Left lobe of liver (tissue), 2 donors: ENCODE data around the gene CER1. TPM values are rescaled to one million over a fixed set of nuclear protein-coding genes. Genes with fewer than 3 reads are reported as not detected.
A peak's percentile ranks its signal among the peaks of the same experiment; 100 is the strongest.
"Not testable (repeated sequence)": the region's sequence is repeated elsewhere in the genome, so short reads cannot be mapped to it uniquely, and the experiment has no call there.

Source experiments
- ATAC-seq: fragments of 200-7000 bp; cut with Tn5 transposase; one replicate; pipeline ENCODE4 v1.9.1; 2020; ENCODE audit warnings: mild to moderate bottlenecking, moderate library complexity
- DNase-seq: peaks from one replicate; pipeline ENCODE4 v3.0.0-alpha.2; 2020; ENCODE audit warnings: low spot score
- total RNA-seq: library from RNA; stranded (reverse); gene quantifications from one replicate; pipeline ENCODE4 v1.2.1, GENCODE V29; 2021
- donor health status: DM: no; HTN: no; CAD: no; lungs with moderate emphysema.
- donor health status: DM: no; HTN: yes; CAD: no.

Gene CER1
- total RNA-seq, 1 donor from 2014 or later = not detected

DNA sequence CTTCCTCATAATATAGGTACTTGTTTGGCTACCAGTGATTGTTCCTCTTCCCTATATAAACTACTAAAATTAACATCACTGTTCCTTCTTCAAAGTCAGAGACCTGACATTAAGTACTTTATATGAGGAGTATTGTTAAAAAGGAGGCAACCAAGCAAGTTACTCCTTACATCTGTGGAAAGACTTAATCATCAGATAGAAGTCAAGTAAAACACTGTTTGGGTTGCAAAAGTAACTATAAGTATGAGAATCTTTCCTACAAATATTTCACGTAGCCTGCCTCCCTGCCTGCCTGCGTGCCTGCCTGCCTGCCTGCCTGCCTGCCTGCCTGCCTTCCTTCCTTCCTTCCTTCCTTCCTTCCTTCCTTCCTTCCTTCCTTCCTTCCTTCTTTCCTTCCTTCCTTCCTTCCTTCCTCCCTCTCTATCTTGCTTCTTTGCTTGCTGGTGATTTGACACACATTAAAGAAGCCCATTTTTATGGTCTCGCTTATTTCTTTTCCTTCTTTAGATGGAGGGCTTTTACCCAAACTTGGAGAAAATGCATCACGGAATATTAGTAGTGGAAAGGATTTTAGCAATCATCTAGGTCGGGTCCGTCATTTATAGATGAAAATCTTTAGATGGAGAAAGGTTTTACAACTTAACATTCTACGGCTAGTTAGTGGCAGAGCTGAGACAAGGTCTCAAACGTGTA lies 3.2 kb downstream of the CER1 start:
- ATAC-seq = no peak

DNA sequence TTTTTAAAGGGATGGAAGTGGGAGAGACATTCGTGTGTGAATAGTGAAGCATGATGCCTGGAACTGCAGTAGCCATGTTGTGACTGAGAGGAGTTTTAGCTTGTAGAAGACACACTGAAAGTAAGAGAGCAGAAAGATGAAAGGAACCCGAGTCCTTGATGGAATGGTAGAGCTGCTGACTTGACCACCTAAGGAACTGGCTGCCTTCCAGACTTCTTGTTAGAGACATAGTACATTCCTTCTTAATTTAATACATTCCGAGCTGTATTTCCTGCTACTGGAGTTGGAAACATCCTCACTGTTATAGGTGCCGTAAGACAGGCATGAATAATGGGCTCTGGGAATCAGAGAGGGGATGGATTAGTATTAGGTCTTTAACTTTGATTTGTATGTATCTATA lies 7.4 kb downstream of the CER1 start:
- DNase-seq (no peak), ATAC-seq (no peak)

More for the DNA sequence above, 3.2 kb downstream of the CER1 start:
- no peak for DNase-seq

DNA sequence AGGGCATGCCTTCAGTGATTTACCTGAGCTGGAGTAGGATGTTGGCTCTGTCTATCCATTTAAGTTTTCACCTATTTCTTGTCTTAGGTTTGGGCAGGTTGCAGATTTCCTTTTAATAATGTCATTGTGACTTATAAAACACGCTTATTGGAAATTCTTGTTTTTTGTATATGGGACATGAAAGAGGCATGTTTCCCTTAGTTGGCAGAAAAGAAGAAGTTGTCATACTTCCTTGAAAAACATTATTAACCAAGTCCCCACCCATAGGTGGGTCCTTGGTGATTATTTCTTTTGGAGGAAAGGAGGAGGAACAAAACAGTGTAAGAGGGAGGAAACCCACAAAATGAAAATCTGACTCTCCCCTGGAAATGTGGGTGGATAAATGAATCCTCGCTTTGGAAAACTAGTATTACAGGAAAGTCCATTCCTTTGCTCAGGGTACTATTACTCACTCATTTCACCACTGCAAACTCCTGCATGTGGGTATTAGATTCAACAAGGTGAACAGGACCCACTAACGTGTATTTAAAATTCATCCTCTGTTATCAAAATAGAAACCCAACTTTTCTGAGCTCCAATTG lies 9.3 kb downstream of the CER1 start:
- DNase-seq (no peak), ATAC-seq (no peak)

DNA sequence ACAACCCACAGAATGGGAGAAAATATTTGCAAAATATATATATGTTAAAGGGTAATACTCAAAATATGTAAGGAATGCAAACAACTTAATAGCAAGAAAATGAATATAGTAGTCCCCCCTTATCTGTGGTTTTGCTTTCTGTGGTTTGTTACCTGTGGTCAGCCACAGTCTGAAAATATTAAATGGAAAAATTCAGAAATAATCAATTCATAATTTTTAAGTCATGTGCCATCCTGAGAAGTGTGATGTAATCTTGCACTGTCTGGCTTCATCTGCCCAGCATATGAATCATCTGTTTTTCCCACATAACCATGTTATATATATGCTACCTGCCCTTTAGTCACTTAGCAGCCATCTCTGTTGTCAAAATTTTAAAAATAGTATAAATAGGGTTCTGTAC lies 11.7 kb downstream of the CER1 start:
- no peak for ATAC-seq
- no peak for DNase-seq

DNA sequence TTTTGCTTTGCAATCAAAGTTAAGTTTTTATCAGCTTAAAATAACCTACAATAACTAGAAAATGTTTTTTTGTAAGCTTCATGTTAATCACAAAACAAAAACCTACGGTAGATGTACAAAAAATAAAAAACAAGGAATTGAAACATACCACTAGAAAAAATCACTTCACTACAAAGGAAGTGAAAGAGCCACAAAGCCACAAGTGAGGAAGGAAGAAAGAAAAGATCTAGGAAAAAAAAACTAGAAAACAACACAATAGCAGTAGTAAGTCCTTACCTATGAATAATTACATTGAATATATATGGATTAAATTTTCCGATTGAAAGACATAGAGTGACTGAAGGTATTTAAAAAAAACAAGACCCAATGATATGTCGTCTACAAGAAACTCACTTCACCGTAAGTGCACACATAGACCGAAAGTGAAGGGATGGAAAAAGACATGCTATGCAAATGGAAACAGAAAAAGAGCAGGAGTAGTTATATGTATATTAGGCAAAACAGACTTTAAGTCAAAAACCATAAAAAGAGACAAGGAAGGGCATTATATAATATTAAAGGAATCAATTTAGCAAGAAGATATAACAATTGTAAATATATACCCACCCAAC lies 15.9 kb downstream of the CER1 start:
- no peak for DNase-seq
- ATAC-seq = no peak

DNA sequence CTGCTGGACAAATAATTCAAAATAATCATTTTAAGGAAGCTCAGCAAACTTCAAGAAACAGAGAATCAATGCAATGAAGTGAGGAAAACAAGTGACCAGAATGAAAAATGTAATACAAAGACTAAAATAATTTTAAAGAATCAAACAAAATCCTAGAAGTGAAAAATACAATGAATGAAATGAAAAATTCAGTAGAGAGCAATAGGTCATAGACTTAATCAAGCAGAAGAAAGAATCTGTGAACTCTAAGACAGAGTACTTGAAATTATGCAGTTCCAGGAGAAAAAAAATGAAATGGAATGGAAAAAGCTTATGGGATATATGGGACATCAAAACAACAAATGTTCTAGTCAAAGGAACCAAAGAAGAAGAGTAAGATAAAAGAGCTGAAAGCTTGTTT lies 17.5 kb downstream of the CER1 start:
- no peak for ATAC-seq
- no peak for DNase-seq

DNA sequence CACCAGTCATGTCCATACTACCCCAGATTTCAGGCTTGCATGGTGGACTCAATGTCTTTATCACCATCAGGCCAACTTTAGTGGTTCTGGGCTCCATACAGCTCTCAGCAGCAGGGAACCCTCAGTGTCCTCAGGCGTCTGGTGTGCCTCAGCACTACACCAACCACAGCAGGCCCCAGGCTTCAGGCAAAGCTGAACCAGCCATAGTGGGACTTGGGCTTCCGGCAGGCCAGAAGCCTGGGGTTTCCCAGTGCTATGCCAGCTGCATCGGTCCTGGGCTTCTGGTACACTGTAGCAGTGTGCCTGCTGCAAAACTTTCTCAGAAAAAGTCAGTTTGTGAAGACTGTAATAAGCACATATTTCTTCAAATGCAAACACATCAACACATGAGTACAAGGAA lies 18.3 kb downstream of the CER1 start:
- no peak for ATAC-seq
- DNase-seq = no peak

DNA sequence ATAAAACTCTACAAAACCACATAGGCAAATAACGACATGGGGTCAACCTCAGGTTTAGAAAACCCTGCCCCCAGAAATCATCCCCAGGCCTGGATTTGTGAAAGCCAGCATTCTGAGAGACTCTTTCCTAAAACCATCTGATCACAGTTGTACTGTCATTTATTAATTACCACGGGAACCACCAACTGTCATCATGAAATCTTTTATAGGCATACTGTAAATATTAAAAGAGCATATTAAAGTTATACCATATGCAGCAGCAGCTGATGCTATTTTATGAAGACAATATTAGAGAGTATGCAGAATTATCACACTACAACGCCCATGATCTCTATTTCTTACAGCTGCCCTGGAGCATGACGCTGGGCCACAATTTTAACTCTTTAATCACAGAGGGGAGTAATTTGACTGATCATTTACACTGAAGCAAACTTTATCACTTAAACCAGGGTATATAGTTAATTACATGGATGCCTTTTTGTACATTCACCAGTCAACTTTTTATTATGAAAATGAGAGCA lies 20.3 kb downstream of the CER1 start:
- DNase-seq (no peak), ATAC-seq (no peak)

DNA sequence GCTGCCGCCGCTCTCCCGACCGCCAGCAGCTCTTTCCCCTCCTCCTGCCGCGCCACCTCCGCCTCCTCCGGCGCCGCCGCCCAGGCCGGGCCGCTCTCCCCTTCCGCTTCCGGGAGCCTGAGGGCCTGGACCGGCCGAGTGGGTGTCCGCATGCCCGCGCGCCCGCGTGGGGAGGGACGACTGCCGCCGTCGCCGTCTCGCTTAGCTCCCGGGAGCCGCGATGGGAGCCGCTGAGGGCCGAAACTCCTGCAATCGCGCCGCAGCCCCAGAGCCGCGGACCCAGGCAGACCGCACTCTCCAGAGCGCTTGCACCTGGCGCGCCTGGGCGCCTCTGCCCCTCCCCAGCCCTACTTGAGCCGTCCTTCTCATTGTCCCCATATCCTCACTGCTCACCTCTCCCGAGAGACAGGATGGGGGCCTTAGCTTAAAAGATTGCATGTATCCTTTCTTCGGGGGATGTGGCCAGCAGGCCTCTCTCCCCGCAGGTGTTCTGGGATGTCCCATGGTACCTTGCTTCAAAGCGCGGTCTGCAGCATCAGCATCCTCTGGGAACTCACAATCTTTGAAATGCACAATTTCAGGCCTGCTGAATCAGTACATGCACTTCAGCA lies 29.2 kb downstream of the CER1 start, which contains the start of gene ZDHHC21:
Gene ZDHHC21, minus strand, starts transcription at position 182 of the 611 bp plus-strand sequence. CDS start 19,092 bp downstream, outside the sequence.
- ATAC-seq = peak; percentile 97
- DNase-seq = peak; percentile 79

DNA sequence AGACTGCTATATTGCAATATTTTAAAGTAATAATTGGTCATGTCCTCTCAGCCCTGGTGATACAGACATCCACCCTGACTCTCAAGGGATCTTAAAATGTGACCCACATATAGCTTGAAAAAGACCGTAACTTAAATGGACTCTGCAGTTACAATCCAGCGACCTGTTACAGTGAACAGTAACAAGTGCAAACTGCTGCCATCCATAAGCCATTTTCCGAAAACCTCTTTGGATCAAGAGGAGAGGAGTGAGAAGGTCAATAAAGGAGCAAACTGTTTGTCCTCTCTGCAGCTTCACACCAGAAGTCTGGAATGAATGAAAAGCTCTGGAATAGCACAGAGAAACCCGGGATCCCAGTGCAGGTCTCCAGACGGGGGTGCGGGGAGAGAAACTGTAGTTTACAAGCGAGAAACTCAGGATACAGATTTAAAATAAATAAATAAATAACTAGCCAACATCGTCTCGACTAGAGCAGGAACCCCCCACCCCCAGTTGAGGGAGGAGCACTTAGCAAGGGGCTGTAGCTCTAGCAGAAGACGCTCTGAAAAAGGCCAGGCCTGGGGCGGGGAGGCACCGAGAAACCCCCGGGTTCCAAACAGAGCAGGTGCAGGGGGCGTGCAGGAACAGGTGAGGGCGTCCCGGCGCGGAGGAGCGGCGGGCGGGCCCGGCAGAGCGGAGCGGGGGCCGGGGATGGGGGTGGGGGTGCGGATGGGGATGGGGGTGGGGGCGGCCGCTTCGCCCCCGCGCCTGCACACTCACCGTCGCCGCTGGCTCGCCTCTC lies 29.9 kb downstream of the CER1 start:
- no peak for DNase-seq
- ATAC-seq = peak; percentile 74

DNA sequence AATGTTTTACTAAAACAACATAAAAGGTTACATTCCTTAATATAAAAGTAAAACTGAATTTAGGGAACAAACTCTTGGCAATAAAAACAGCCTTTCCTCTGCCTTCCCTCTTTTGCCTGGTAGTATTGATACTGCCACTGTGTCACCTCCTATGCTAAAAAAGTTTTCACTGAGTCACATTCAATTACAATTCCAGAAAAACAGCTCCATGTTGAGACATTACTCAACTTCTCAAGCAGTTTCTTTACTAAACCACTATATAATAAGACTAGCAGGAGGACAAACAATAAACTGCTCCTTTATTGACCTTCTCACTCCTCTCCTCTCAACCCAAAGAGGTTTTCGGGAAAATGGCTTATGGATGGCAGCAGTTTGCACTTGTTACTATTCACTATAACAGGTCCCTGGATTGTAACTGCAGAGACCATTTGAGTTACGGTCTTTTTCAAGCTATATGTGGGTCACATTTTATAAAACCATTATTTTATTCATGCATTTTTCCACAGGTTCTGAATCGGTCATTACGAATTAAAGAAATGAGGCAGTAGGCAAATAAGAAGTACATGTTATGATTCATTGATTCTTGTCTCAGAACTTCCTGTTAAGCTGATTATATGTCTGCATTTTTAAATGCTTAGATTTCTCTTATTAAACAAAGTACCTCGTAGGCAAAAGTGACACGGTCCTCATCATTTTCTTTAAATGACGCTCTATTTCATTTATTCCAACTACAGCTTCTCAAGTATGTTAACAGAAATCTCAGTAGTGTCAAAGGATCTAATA lies 31.4 kb downstream of the CER1 start:
- DNase-seq (no peak), ATAC-seq (no peak)

DNA sequence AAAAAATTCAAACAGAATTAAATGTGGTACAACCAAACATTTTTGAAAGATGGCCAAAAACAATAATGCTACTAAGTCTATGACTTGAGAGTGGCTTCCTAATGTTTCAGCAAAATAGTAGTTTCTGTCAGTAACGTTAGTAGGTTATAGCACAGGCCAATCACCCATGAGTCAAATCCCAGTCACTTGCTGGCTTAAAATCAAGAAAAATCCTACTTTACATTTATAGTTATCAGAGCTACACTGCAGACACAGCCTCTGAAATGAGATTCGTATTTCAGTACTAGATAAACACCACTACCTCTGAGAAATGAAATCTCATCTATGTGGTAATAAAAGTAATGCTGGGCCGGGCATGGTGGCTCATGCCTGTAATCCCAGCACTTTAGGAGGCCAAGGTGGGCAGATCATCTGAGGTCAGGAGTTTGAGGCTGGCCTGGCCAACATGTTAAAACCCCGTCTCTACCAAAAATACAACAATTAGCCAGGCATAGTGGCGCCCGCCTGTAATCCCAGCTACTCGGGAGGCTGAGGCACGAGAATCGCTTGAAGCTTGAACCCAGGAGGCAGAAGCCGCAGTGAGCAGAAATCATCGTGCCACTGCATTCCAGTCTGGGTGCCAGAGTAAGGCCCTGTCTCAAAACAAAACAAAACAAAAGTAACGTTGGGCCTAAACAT lies 35.4 kb downstream of the CER1 start:
- no peak for ATAC-seq
- DNase-seq = no peak

DNA sequence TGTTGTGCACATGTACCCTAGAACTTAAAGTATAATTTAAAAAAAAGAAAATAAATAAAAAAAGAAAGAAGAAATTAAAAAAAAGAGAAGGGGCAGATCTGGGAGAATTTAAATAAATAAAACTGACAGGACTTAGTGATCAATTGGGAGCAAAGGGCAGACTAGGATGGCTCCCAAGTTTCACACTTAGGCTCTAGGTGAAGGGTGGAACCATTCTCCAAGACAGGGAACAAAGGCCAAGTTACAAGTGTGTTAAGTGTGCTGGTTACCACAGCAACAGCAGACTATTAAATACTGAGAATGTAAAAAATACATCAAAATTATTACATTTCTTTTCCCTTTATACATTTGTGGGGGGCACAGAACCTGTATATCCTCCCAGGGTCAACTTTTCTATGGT lies 36.4 kb downstream of the CER1 start:
- DNase-seq (no peak), ATAC-seq (no peak)

DNA sequence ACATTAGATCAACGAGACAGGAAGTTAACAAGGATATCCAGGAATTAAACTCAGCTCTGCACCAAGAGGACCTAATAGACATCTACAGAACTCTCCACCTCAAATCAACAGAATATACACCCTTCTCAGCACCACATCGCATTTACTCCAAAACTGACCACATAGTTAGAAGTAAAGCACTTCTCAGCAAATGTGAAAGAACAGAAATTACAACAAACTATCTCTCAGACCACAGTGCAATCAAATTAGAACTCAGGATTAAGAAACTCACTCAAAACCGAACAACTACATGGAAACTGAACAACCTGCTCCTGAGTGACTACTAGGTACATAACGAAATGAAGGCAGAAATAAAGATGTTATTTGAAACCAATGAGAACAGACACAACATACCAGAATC lies 39.9 kb downstream of the CER1 start:
- ATAC-seq, DNase-seq: not testable (repeated sequence)

DNA sequence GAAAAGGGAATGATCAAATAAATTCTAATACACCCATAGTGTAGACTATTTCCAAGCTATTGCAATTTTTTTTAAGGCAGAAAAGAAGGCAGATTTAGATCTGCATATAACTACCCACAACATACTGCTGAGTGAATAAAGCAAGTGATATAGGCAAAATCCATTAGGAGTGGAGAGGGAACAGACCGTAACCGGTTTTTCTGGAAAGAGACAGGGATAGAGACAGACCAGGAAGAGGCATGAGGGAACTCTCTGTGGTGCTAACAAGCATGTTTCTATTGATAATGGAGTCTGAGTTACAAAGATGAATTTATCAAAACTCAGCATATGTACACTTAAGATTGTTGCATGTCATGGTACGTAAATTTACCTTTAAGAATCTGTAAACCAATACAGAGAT lies 43.8 kb downstream of the CER1 start:
- no peak for ATAC-seq

DNA sequence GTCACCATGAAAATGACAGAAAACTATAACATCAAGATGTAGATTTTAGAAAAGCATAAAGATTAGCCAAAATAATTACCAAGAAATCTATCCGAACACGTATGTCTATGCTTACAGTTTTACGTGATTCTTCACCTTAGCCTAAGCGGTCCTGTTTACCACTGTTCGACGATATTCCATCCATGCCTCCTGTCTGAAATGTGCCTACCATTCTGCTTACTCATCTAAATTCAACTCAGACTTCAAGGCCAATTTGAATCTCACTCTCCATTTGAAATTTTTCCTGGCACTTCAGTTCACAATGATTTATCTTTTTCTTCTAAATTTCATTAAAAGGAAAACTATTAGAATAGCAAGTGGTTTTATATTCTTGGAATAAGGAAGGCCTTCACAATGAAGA lies 44.7 kb downstream of the CER1 start:
- ATAC-seq = no peak

More for the DNA sequence above, 43.8 kb downstream of the CER1 start:
- no peak for DNase-seq

DNA sequence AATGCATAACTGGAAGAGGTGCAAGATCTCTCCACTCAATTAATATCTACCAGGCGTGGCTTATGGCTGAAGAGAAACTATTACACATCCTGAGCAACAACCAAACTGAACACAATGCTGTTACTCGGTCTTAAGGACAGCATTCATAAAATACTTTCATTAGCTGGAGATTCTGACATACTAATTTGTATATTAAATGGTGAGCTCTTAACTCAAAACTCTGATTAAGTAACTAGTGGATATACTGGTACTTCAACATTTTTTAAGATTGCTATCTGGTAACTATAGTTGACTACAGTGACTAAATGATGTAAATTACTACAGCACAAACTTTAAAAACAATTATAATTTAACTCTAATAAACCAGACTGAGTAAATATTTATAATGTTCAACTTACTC lies 45.1 kb downstream of the CER1 start:
- ATAC-seq = no peak
- no peak for DNase-seq

More for the DNA sequence above, 44.7 kb downstream of the CER1 start:
- no peak for DNase-seq

DNA sequence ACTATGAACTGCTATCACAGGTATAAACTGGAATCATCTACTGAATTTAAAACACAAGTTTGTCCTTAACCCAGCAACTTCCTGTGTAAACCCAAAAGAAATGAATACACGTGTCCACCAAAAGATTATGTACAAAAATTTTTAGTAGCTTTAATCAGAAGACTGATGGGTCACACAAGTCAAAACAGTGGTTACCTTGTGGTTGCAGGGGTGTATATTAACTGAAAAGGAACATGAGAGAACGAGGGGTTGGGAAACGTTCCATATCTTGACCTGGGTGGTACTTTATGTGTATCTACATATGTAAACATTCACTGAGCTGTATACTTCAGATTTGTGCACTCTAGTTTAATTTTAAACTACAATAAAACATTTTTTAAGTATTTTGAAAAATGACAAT lies 47.9 kb downstream of the CER1 start:
- DNase-seq = no peak
- ATAC-seq = no peak

DNA sequence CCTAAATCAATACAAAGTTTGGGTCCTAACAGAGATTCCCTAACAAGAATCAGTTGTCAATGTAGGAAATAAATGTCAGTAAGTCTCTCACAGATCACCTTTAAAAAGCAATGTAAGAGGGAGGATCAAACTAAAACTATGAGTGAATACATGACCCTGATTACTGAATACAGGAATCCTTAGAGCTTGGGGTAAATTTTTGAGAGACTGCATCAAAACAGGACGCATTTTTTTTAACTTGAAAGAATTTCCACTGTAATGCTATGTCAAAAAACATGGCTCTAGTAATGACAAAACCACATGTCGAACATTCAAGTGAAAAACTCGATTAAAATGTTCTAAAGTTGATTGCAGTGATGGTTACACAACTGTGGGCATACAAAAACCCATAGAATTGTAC lies 51.2 kb downstream of the CER1 start:
- DNase-seq = no peak
- no peak for ATAC-seq

DNA sequence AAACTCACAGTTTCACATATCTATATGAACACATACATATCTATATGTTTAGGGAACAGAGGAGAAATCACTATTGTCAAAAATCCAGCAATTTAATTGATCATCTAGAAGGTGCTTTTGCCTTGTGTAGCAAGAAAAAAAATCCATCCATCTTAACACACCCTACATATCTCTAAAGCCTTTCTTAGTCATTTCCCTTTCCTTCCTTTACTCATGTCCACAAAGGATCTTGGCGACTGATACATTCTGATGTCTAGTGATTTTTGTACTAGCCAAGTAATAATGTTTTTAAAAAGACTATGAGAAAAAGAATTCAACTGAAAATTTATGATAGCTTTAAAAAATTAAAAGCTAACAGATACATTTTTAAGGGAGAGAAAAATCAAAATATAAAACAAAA lies 51.8 kb downstream of the CER1 start:
- ATAC-seq (no peak), DNase-seq (no peak)
